ENCODE data around the gene DCST1. TPM values are rescaled to one million over a fixed set of nuclear protein-coding genes. Genes with fewer than 3 reads are reported as not detected.

DCST1 gene
- total RNA-seq, 2 experiments from 2014 or later = not detected

DNA sequence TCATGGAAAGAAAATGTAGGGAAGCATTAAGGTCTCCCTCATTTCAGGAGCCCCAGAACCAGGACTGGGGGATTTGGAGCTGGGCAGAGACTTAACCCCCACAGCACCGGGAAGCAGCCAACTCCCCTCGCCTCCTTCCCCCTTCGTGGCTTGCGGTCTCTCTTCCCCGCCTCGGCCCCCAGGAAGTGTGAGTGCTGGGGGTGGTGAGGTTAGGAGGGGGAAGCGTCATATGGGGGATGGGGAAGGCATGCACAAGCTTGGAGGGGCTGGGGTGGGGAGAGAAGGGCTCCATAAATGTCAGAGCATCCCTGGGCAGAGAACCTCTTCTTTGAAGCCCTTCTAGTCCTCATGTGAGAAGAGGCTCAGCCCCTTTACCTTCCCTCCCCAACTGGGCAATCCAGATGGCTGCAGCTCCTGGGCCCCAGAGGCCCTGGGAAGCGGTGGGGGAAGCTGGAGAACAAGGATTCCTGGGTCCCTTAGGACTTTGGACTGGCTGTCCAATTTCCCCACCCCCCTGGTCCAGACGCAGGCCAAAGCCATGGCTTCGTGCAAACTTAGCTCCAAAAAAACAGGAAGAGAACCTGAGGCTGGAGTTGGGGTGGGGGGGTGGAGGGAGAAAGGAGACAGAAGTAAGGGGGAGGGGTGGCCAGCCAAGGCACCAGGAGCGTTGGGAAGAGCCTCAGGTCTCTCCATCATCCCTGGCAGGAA is 23.3 kb upstream of the DCST1 start:
- Histone ChIP-seq H3K36me3 (ENCODE audit: insufficient read depth, low read length) (peaks cover 8% of the 10 kb centered on the region; the same call in 1 of the 2 replicates), H3K4me3 (ENCODE audit: low read depth, low read length, poor library complexity, severe bottlenecking) (no peak overlapping the region), H4K20me1 (ENCODE audit: insufficient read depth, low read length) (no peaks in the 10 kb centered on the region), H3K9me3 (ENCODE audit: low read length) (no peaks in the 10 kb centered on the region), H3K79me2 (ENCODE audit: insufficient read depth, low read depth, low read length) (no peaks in the 10 kb centered on the region), H3K4me2 (ENCODE audit: low read length) (no peak overlapping the region), H3K9me2 (ENCODE audit: insufficient read depth, low read length) (no peaks in the 10 kb centered on the region), H3K4me1 (ENCODE audit: insufficient read depth, low read length, poor library complexity, severe bottlenecking) (peaks cover 80% of the 10 kb centered on the region), H3K27ac (ENCODE audit: low read depth, low read length, poor library complexity, severe bottlenecking) (no peak overlapping the region), H2AFZ (ENCODE audit: low read length) (no peak overlapping the region)
- ChIA-PET POLR2A (interaction anchor here (0.6 kb wide), 1 partner anchor 213 kb away, joined by 3 read pairs; no protein-coding TSS in a partner anchor), CTCF (ENCODE audit: unreplicated experiment) (no interaction called here)
- intact Hi-C loops (cut with micrococcal nuclease; ENCODE audit: unreplicated experiment) = no loop called here
- TF ChIP-seq, protein P1, sequence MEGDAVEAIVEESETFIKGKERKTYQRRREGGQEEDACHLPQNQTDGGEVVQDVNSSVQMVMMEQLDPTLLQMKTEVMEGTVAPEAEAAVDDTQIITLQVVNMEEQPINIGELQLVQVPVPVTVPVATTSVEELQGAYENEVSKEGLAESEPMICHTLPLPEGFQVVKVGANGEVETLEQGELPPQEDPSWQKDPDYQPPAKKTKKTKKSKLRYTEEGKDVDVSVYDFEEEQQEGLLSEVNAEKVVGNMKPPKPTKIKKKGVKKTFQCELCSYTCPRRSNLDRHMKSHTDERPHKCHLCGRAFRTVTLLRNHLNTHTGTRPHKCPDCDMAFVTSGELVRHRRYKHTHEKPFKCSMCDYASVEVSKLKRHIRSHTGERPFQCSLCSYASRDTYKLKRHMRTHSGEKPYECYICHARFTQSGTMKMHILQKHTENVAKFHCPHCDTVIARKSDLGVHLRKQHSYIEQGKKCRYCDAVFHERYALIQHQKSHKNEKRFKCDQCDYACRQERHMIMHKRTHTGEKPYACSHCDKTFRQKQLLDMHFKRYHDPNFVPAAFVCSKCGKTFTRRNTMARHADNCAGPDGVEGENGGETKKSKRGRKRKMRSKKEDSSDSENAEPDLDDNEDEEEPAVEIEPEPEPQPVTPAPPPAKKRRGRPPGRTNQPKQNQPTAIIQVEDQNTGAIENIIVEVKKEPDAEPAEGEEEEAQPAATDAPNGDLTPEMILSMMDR (conservative IDR thresholded peaks at IDR 0.05; ENCODE audit: low read length) = no peak
- no peak for TF ChIP-seq EZH2phosphoT487 (IDR thresholded peaks at IDR 0.05; ENCODE audit: borderline replicate concordance, low read depth, low read length)
- no TSS peak for BruUV-seq (replicated peaks)
- DNase-seq (ENCODE audit: low spot score) = no peak

DNA sequence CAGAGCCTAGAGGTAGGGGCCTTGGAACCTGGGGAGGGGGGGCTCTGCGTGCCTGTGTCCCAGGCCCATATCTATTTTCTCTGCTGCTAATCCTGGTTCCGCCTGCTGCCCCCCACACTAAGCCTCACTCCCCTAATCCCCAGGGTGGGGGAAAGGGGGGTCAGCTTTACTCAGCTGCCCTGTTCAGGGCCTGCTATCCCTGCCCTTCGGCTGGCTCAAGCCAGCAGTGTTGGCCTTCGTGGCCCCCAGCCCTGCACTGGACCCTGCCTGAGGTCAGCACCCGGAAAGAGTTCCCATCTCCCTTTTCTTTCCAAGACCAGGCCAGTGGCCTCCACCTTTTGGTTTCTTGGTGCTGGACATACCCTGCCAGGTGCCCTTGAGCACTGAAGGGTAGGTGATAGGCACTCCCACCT is 22.6 kb upstream of the DCST1 start:
- intact Hi-C loops (cut with micrococcal nuclease; ENCODE audit: unreplicated experiment) = no loop called here
- Histone ChIP-seq H3K4me1 (ENCODE audit: insufficient read depth, low read length, poor library complexity, severe bottlenecking) (peaks cover 80% of the 10 kb centered on the region), H3K9me3 (ENCODE audit: low read length) (no peaks in the 10 kb centered on the region), H3K27ac (ENCODE audit: low read depth, low read length, poor library complexity, severe bottlenecking) (no peak overlapping the region), H3K4me2 (ENCODE audit: low read length) (no peak overlapping the region), H2AFZ (ENCODE audit: low read length) (no peak overlapping the region), H3K36me3 (ENCODE audit: insufficient read depth, low read length) (peaks cover 14% of the 10 kb centered on the region; the same call in 1 of the 2 replicates), H3K79me2 (ENCODE audit: insufficient read depth, low read depth, low read length) (no peaks in the 10 kb centered on the region), H4K20me1 (ENCODE audit: insufficient read depth, low read length) (no peaks in the 10 kb centered on the region), H3K9me2 (ENCODE audit: insufficient read depth, low read length) (no peaks in the 10 kb centered on the region), H3K4me3 (ENCODE audit: low read depth, low read length, poor library complexity, severe bottlenecking) (no peak overlapping the region)
- no peak for TF ChIP-seq EZH2phosphoT487 (IDR thresholded peaks at IDR 0.05; ENCODE audit: borderline replicate concordance, low read depth, low read length)
- TF ChIP-seq, protein P1 (conservative IDR thresholded peaks at IDR 0.05; ENCODE audit: low read length) = no peak
- BruUV-seq (replicated peaks) = no TSS peak
- CTCF ChIA-PET (ENCODE audit: unreplicated experiment) = no interaction called here
- POLR2A ChIA-PET = interaction anchor here (0.6 kb wide), 1 partner anchor 972 kb away, joined by 4 read pairs; no protein-coding TSS in a partner anchor
- no peak for DNase-seq (ENCODE audit: low spot score)

DNA sequence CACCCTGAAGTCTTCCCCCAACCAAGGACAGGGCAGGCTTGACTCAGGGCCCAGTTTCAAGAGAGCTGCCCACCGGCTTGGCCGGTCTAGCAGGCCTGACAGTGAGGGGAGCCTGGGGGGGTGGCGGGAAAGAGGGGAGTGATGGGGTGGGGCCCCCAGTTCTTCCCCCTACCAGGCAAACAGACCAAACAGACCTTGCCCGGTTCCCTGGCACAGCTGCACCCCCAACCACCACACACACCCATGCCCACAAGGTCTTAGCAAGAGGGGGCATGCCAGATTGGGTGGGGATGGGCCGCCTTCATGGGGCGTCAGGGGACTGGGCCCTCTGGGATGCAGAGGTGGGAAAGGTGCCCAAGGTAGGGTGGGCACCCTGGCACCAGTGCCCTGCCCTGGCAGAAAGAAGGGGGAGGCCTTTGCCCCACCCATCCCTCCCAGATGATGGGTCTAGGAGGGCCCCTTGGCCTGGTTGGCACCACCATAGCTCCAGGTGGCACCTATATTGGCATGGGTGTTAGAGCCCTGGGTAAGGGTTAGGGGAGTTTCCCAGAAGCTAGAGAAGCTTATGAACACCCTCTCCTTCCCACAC is 22.1 kb upstream of the DCST1 start:
- peaks cover 19% of the 10 kb centered on the region; the same call in 1 of the 2 replicates for H3K36me3 ChIP-seq (ENCODE audit: insufficient read depth, low read length)
- no peaks in the 10 kb centered on the region for H4K20me1 ChIP-seq (ENCODE audit: insufficient read depth, low read length)
- H3K4me1 ChIP-seq (ENCODE audit: insufficient read depth, low read length, poor library complexity, severe bottlenecking) = peaks cover 80% of the 10 kb centered on the region
- no peak overlapping the region for H2AFZ ChIP-seq (ENCODE audit: low read length)
- no TSS peak for BruUV-seq (replicated peaks)
- no peak for TF ChIP-seq EZH2phosphoT487 (IDR thresholded peaks at IDR 0.05; ENCODE audit: borderline replicate concordance, low read depth, low read length)
- TF ChIP-seq, protein P1 (conservative IDR thresholded peaks at IDR 0.05; ENCODE audit: low read length) = no peak
- ChIA-PET CTCF (ENCODE audit: unreplicated experiment) (interaction anchor here (0.5 kb wide), 1 partner anchor 45 kb away, joined by 4 read pairs; no protein-coding TSS in a partner anchor), POLR2A (interaction anchor here (0.6 kb wide), 1 partner anchor 972 kb away, joined by 4 read pairs; no protein-coding TSS in a partner anchor)
- no peak overlapping the region for H3K4me3 ChIP-seq (ENCODE audit: low read depth, low read length, poor library complexity, severe bottlenecking)
- H3K79me2 ChIP-seq (ENCODE audit: insufficient read depth, low read depth, low read length) = no peaks in the 10 kb centered on the region
- H3K9me3 ChIP-seq (ENCODE audit: low read length) = no peaks in the 10 kb centered on the region
- DNase-seq (ENCODE audit: low spot score) = no peak
- H3K27ac ChIP-seq (ENCODE audit: low read depth, low read length, poor library complexity, severe bottlenecking) = no peak overlapping the region
- intact Hi-C loops (cut with micrococcal nuclease; ENCODE audit: unreplicated experiment) = no loop called here
- H3K4me2 ChIP-seq (ENCODE audit: low read length) = no peak overlapping the region
- no peaks in the 10 kb centered on the region for H3K9me2 ChIP-seq (ENCODE audit: insufficient read depth, low read length)
